Aorta (tissue), 5 donors: Measurements from ENCODE around the gene ANKRD6. TPM values are rescaled to one million over a fixed set of nuclear protein-coding genes. Genes with fewer than 3 reads are reported as not detected.

ENCODE experiments used
- ATAC-seq: fragments of 200-7000 bp; cut with Tn5 transposase; one replicate; pipeline ENCODE4 v1.9.1; 2022; ENCODE audit warnings: moderate library complexity; ENCODE audit not compliant: low FRiP score
- DNase-seq, 2 donors: peaks; one replicate each; pipeline ENCODE4 v3.0.0-alpha.2; 2020
- H3K27ac ChIP-seq, 2 donors: one replicate each; pipeline ENCODE4 v1.5.1; 2013; ENCODE audit warnings: low read length in 2 of 2, mild to moderate bottlenecking in 2 of 2, moderate library complexity in 2 of 2, control low read depth in 1 of 2, inconsistent platforms in 1 of 2, low read depth in 1 of 2
- H3K27me3 ChIP-seq, 2 donors: one replicate each; pipeline ENCODE4 v1.6.1; 2013; ENCODE audit warnings: control low read depth in 1 of 2, low read length in 1 of 2, mild to moderate bottlenecking in 1 of 2, moderate library complexity in 1 of 2; ENCODE audit not compliant: insufficient read depth in 2 of 2, control insufficient read depth in 1 of 2
- H3K36me3 ChIP-seq, 2 donors: one replicate each; pipeline ENCODE4 v1.6.1; 2013; ENCODE audit warnings: control low read depth in 1 of 2, low read length in 1 of 2, mild to moderate bottlenecking in 1 of 2; ENCODE audit not compliant: insufficient read depth in 2 of 2, control insufficient read depth in 1 of 2
- H3K4me1 ChIP-seq, 2 donors: one replicate each; pipeline ENCODE4 v1.6.1; 2013; ENCODE audit warnings: low read length in 2 of 2, control low read depth in 1 of 2, mild to moderate bottlenecking in 1 of 2, moderate library complexity in 1 of 2; ENCODE audit not compliant: insufficient read depth in 2 of 2, control insufficient read depth in 1 of 2
- H3K4me3 ChIP-seq, 2 donors: one replicate each; pipeline ENCODE4 v1.5.1; 2013; ENCODE audit warnings: low read length in 2 of 2, control low read depth in 1 of 2, mild to moderate bottlenecking in 1 of 2
- H3K9me3 ChIP-seq: one replicate; pipeline ENCODE4 v1.6.1; 2013; ENCODE audit warnings: mild to moderate bottlenecking, low read length; ENCODE audit not compliant: control insufficient read depth
- WGBS, 2 donors: extraction: QIAGEN DNeasy Blood & Tissue Kit; methylation state at CpG; one replicate each; pipeline ENCODE4 v1.1.7; 2013; 5-methylcytosine and 5-hydroxymethylcytosine counted together
- intact Hi-C, 2 donors: fragments of 100-400 bp; cut with DNase I; formaldehyde crosslinking; loops; one replicate each; pipeline versions ENCODE4 v1.14.2 to v1.15.0; 2022
- polyA plus RNA-seq, 2 donors: library from polyadenylated mRNA; stranded (reverse); fragments of 200-250 nt; gene quantifications; one replicate each; pipeline ENCODE4 v1.2.3, GENCODE V29; 2013
- total RNA-seq, 2 donors: library from RNA; stranded (reverse); fragmentation: NEBNext Ultra II Directional; extraction: Animal tissue kit (Norgen Biotek cat#: 25700); gene quantifications; one replicate each; pipeline ENCODE4 v1.2.1, GENCODE V29; 2021
- donor health status: healthy with polysubstance abuse.
- donor health status: Bipolar disorder and iron deficiency.
- donor health status: DM: no; HTN: no; CAD: no.
- donor health status: DM: no; HTN: no; CAD: no.
- donor health status: DM: yes; HTN: yes; CAD: no.

Gene ANKRD6
- total and polyA plus RNA-seq, 4 donors: 21.4 to 45.9 (median 32.5) TPM

DNA sequence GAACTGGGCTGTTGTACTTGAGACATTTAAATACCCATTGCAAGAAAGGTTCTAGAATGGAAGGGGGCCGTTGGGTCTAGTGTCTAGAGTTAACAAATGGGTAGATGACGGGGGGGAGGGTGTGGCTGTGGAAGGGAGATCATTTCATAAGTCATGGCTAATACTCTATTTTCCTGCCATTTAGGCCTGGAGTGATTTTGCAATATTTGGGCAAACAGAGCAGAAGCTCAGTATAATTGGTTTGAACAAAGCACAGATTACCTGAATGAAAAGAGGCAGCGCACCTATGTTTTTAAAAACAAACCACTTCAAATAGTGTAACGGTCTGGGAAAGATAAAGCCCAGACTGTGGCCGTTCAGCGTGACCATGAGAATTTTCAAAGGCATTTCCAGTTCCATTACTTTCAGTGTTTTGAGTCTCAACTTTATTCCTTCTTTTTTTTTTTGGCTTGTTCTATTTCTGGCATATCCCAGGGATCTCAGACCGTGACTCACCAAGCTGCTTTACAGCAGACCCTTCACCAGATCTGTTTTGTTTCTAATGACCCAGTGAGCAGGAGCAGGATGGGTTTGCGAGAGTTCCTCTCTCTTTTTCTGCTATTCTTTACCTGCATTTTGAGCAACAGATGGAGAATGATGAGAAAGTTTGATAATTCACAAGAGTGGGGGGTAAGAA, 131.9 kb downstream of the ANKRD6 start:
- Histone ChIP-seq H3K4me1 (peaks cover 11 to 12% of the 10 kb centered on the region in 2 donors), H3K9me3 (no peaks in the 10 kb centered on the region), H3K4me3 (no peak overlapping the region), H3K36me3 (no peaks in the 10 kb centered on the region), H3K27ac (peak overlapping the region; percentile 93 to 95), H3K27me3 (no peaks in the 10 kb centered on the region)
- 3 to 7% methylated on average over 8 of the region's 8 CpGs for WGBS, 2 donors
- ATAC-seq: peak; percentile 79
- intact Hi-C loops: loop anchor here in 1 of 2 donors (5.0 kb wide), 2 partner anchors 43 to 83 kb away; no protein-coding TSS in a partner anchor
- no peak for DNase-seq

- 44 to 51% methylated on average over 10 of the region's 10 CpGs for WGBS, 2 donors
- DNase-seq (no peak), ATAC-seq (no peak)
- H3K36me3 ChIP-seq: no peaks in the 10 kb centered on the region
- H3K4me1 ChIP-seq: peaks cover 11 to 12% of the 10 kb centered on the region in 2 donors
- intact Hi-C loops: loop anchor here in 1 of 2 donors (5.0 kb wide), 1 partner anchor 84 kb away; no protein-coding TSS in a partner anchor
- H3K27me3 ChIP-seq: no peaks in the 10 kb centered on the region
- H3K4me3 ChIP-seq: no peak overlapping the region
- no peaks in the 10 kb centered on the region for H3K9me3 ChIP-seq
- peak overlapping the region; percentile 79 to 89 for H3K27ac ChIP-seq
These were observed 133.3 kb downstream of the ANKRD6 start for GRCh38 chr6:89566008-89566800.

- no peak for ATAC-seq
- intact Hi-C loops: loop anchor here in 1 of 2 donors (5.0 kb wide), 1 partner anchor 85 kb away; no protein-coding TSS in a partner anchor
These were observed 134.1 kb downstream of the ANKRD6 start for GRCh38 chr6:89566930-89567629.

DNA sequence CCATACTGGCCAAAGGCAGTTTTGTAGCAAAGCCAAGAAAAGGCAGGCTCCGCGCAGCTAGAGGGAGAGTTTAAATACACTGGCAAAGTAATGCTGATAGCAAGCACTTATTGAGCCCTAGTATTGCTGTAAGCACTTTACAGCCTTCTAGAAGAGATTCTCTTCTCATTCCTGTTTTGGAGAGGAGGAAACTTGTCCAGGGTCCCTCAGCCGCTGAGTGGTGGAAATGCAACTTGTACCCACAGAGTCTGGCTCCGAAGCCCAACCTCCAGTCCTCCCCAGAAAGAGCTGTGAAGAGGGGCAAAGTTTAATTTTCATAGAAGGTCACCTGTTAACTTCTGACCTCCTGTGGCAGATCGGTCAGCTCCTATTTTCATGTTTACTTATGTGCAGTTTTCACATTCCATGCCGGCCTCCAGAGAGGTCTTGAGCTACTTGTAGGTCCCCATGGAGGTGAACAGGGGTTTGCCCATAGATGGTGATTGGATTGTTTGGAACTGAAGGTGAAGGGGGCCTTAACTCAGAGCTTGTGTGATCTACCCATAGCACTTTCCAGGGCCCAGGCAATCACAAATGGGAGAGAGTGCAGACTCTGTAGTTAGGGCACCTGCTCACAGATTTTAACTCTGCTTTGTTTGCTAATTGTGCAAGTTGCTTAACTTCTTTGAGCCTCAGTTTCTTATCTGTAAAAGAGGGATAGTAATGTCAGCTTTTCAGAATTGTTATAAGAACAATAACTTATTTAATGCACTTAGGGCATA, 134.9 kb downstream of the ANKRD6 start:
- Histone ChIP-seq H3K27ac (peak overlapping the region; percentile 55 to 68), H3K27me3 (no peaks in the 10 kb centered on the region), H3K4me1 (peaks cover 6 to 12% of the 10 kb centered on the region in 2 donors), H3K36me3 (no peaks in the 10 kb centered on the region), H3K4me3 (no peak overlapping the region), H3K9me3 (no peaks in the 10 kb centered on the region)
- intact Hi-C loops: loop anchor here in 1 of 2 donors (5.0 kb wide), 1 partner anchor 86 kb away; no protein-coding TSS in a partner anchor
- 13 to 17% methylated on average over 6 of the region's 6 CpGs for WGBS, 2 donors
- DNase-seq (no peak), ATAC-seq (no peak)

More at GRCh38 chr6:89566930-89567629, 134.1 kb downstream of the ANKRD6 start:
- Histone ChIP-seq H3K9me3 (no peaks in the 10 kb centered on the region), H3K4me3 (no peak overlapping the region), H3K27ac (peak overlapping the region; percentile 68 to 89), H3K27me3 (no peaks in the 10 kb centered on the region), H3K4me1 (peaks cover 6 to 12% of the 10 kb centered on the region in 2 donors), H3K36me3 (no peaks in the 10 kb centered on the region)
- 34 to 43% methylated on average over 16 of the region's 16 CpGs for WGBS, 2 donors
- DNase-seq: no peak

DNA sequence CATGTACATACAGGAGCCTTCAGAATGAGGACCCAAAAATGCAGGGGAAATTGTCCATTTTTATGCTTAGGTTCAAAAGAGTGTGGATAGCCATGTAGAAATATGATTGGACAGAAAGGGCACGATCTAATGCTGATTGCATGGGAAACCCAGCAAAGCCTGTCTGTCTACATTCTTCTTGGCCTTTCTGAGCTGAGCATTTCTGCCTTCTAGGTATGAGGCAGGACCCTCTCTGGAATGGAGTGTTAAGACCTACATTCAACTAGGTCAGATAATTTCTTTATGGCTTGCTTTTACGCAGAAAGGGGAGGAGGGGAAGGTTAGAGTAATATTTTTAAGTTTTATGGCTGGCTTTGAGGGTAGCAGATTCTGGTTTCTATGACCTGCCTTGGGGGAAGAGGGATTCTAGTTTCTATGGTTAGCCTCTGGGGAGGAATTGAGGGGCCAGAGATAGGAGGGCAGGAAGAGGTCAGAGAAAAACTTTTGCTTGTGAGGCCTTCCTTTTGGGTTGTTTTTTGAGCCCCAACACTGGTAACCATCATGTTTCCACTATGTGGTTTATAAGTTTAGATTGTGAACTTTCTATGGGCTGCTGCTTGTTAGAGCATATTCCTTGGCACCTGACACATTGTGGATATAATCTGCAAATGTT, 142.1 kb downstream of the ANKRD6 start:
- Histone ChIP-seq H3K4me1 (peaks cover 2 to 7% of the 10 kb centered on the region in 2 donors), H3K27ac (no peak overlapping the region), H3K4me3 (no peak overlapping the region), H3K36me3 (no peaks in the 10 kb centered on the region), H3K9me3 (no peaks in the 10 kb centered on the region), H3K27me3 (no peaks in the 10 kb centered on the region)
- DNase-seq (no peak), ATAC-seq (no peak)
- 71 to 78% methylated on average over 2 of the region's 2 CpGs for WGBS, 2 donors
- intact Hi-C loops: no loop called here

DNA sequence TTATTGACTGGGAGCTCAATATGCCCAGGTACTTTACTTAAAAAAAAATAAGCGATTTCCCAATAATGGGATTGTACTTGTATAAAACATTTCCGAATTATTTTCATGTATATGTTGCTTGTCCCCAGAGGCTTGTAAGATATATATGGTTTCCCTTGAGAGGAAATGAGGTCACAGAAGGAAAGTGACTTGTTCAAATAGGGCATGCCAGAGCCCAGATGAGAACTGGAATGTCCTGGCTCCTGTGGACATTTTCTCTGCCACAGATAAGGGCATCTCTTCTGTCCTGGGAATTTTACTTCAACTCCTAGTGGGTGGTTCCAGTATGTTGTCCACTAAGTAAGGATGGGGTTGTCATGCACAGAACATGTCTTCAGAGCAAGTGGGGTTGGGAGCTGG, 142.6 kb downstream of the ANKRD6 start:
- Histone ChIP-seq H3K27me3 (no peaks in the 10 kb centered on the region), H3K4me3 (no peak overlapping the region), H3K36me3 (no peaks in the 10 kb centered on the region), H3K4me1 (peaks cover 2 to 7% of the 10 kb centered on the region in 2 donors), H3K27ac (no peak overlapping the region), H3K9me3 (no peaks in the 10 kb centered on the region)
- intact Hi-C loops: no loop called here
- no peak for ATAC-seq
- 38 to 42% methylated on average over 2 of the region's 2 CpGs for WGBS, 2 donors
- no peak for DNase-seq

DNA sequence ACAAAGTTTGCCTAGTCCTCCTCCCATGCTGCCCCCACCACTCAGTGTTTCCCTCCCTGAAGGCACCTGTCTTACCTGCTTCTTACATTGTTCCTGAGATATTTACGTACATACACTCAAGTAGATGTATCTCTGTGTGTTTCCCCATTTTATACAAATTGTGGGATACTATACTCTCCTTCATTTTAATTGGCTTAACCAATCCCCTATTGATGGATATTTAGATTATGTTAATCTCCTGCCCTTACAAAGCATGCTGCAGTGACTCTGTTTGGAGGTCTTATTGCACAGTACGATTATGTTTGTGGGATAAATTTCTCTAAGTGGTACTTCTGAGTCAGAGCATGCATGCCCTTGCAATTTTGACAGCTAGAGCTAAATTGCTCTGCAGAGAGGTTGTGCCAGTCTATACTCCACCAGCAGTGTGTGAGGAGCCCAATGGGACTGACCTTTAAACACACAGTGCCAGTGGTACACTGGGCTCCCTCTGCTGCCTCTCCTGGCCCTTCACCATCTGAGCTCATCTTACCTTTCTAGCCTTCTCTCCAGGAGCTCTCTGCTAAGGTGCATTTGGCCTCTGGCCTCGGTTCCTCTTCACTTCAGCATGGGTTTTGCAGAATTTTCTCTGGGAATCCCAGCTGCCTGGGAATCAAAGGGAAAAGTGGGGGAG, 148.2 kb downstream of the ANKRD6 start:
- 59 to 73% methylated on average over 3 of the region's 3 CpGs for WGBS, 2 donors
- Histone ChIP-seq H3K9me3 (no peaks in the 10 kb centered on the region), H3K27ac (no peak overlapping the region), H3K4me3 (no peak overlapping the region), H3K4me1 (peaks cover 2 to 8% of the 10 kb centered on the region in 2 donors), H3K27me3 (no peaks in the 10 kb centered on the region), H3K36me3 (no peaks in the 10 kb centered on the region)
- intact Hi-C loops: no loop called here
- ATAC-seq (no peak), DNase-seq (no peak)
